HepG2 (cell line): ENCODE data around the gene ZNF32.

Experiments used
- ATAD3A ChIP-seq: sonication (generic); formaldehyde crosslinking; IDR thresholded peaks from 2 replicates; pipeline ENCODE4 v1.4.0; 2020; ENCODE audit warnings: missing genetic modification reagents
- MXI1 ChIP-seq: IDR thresholded peaks from 3 replicates; pipeline ENCODE4 v1.6.1; 2012; ENCODE audit warnings: low read depth, low read length, inconsistent platforms, borderline replicate concordance
- NCOR1 ChIP-seq: fragments of 200-600 bp; sonication (generic); IDR thresholded peaks from 2 replicates; pipeline ENCODE4 v1.7.0; 2017; ENCODE audit warnings: antibody characterized with exemption, low read length, borderline replicate concordance
- RELA ChIP-seq: sonication (generic); formaldehyde crosslinking; IDR thresholded peaks from 2 replicates; pipeline ENCODE4 v1.4.0; 2020; ENCODE audit warnings: missing genetic modification reagents
- TBP ChIP-seq: sonication (generic); formaldehyde crosslinking; IDR thresholded peaks from 2 replicates; pipeline ENCODE4 v1.5.0; 2020; ENCODE audit warnings: missing genetic modification reagents
- ZBTB33 ChIP-seq: sonication (generic); formaldehyde crosslinking; IDR thresholded peaks from 2 replicates; pipeline ENCODE4 v1.4.0; 2020; ENCODE audit warnings: missing genetic modification reagents
- TF ChIP-seq, protein P1 (sequence below): sonication (generic); formaldehyde crosslinking; IDR thresholded peaks from 2 replicates; pipeline ENCODE4 v1.5.0; 2020; ENCODE audit warnings: mild to moderate bottlenecking, missing genetic modification reagents, moderate library complexity

GRCh38 chr10:43644252-43644651 is 4.4 kb downstream of the ZNF32 start:
- TF ChIP-seq MXI1, result no peak
- TF ChIP-seq RELA (CRISPR knock-in tag), result no peak
- no peak for TF ChIP-seq NCOR1
- no peak for TF ChIP-seq ZBTB33
- no peak for TF ChIP-seq TBP (CRISPR knock-in tag)
- no peak for TF ChIP-seq ATAD3A
- TF ChIP-seq, protein P1, sequence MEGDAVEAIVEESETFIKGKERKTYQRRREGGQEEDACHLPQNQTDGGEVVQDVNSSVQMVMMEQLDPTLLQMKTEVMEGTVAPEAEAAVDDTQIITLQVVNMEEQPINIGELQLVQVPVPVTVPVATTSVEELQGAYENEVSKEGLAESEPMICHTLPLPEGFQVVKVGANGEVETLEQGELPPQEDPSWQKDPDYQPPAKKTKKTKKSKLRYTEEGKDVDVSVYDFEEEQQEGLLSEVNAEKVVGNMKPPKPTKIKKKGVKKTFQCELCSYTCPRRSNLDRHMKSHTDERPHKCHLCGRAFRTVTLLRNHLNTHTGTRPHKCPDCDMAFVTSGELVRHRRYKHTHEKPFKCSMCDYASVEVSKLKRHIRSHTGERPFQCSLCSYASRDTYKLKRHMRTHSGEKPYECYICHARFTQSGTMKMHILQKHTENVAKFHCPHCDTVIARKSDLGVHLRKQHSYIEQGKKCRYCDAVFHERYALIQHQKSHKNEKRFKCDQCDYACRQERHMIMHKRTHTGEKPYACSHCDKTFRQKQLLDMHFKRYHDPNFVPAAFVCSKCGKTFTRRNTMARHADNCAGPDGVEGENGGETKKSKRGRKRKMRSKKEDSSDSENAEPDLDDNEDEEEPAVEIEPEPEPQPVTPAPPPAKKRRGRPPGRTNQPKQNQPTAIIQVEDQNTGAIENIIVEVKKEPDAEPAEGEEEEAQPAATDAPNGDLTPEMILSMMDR, result no peak
